ENCODE results near the gene TCP11L1.
"Not testable (repeated sequence)": the region's sequence is repeated elsewhere in the genome, so short reads cannot be mapped to it uniquely, and the experiment has no call there.

TCP11L1 gene

DNA sequence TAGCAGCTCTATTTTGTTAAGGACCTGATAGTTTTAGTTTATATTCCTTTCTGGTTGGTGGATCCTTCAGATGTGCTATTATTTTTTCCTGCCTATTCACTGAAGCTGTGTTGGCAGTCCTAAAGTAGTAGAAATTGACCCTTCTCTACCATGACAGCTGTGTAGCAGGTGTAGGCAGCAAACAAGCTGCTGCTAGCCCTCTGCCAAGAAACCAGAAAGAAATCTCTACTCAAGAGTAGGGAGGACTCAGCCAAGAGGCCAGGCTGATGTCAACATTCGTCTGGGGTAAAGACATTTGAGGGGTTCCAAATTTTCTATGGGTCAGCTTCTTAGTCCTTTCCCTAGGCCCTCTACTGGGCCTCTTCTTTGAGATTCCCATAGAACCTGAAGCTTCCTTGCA is 70.7 kb downstream of the TCP11L1 start:
- Mint-ChIP-seq H3K27me3 (ENCODE audit: low read depth, poor library complexity) (no peaks in the 10 kb centered on the region), H3K9me3 (no peaks in the 10 kb centered on the region), H3K4me3 (no peak overlapping the region), H3K27ac (no peak overlapping the region), H3K36me3 (ENCODE audit: low read depth) (peaks cover 29% of the 10 kb centered on the region), H3K4me1 (no peaks in the 10 kb centered on the region)
- TF ChIP-seq, protein P1, sequence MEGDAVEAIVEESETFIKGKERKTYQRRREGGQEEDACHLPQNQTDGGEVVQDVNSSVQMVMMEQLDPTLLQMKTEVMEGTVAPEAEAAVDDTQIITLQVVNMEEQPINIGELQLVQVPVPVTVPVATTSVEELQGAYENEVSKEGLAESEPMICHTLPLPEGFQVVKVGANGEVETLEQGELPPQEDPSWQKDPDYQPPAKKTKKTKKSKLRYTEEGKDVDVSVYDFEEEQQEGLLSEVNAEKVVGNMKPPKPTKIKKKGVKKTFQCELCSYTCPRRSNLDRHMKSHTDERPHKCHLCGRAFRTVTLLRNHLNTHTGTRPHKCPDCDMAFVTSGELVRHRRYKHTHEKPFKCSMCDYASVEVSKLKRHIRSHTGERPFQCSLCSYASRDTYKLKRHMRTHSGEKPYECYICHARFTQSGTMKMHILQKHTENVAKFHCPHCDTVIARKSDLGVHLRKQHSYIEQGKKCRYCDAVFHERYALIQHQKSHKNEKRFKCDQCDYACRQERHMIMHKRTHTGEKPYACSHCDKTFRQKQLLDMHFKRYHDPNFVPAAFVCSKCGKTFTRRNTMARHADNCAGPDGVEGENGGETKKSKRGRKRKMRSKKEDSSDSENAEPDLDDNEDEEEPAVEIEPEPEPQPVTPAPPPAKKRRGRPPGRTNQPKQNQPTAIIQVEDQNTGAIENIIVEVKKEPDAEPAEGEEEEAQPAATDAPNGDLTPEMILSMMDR (IDR thresholded peaks at IDR 0.05): no peak
- DNase-seq: no peak

DNA sequence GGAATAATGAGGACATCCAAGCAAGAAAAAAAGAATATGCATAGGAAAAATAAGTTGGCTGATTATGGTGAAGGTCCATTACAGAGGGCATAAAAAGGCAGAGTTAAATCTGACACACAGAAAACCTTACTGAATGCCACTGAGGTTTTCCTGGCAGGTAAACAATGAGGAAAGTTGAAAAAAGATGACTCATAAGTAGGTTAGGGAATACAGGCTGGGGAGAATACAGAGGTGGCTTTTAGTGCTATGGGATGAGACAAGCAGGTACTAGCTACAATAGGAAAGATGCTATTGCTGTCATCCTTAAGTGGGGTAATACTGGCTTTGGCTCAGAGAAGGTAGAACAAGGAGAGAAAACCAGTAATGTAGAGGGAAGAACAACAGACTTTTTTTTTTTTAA is 77.2 kb downstream of the TCP11L1 start:
- no peak for DNase-seq
- H3K27me3 Mint-ChIP-seq (ENCODE audit: low read depth, poor library complexity): no peaks in the 10 kb centered on the region
- no peaks in the 10 kb centered on the region for H3K4me1 Mint-ChIP-seq
- no peaks in the 10 kb centered on the region for H3K9me3 Mint-ChIP-seq
- peak overlapping the region; percentile 33 for H3K27ac Mint-ChIP-seq
- TF ChIP-seq, protein P1 (IDR thresholded peaks at IDR 0.05): no peak
- H3K4me3 Mint-ChIP-seq: no peak overlapping the region
- H3K36me3 Mint-ChIP-seq (ENCODE audit: low read depth): peaks cover 6% of the 10 kb centered on the region

DNA sequence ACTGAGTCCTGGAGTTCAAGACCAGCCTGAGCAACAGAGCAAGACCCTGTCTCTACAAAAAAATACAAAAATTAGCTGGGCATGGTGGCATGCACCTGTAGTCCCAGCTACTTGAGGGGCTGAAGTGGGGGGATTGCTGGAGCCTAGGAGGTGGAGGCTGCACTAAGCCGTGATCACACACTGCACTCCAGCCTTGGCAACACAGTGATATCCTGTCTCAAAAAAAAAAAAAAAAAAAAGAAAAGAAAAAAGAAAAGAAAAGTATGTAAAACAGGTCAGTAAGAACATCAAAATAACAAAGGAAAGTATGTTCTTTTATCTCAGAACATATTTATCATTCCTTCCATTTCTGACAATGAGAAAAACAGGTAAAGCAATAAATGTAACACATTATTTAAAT is 83.3 kb downstream of the TCP11L1 start:
- H3K27me3 Mint-ChIP-seq (ENCODE audit: low read depth, poor library complexity); H3K4me3 Mint-ChIP-seq; DNase-seq; H3K27ac Mint-ChIP-seq; H3K9me3 Mint-ChIP-seq; H3K4me1 Mint-ChIP-seq: not testable (repeated sequence)
- H3K36me3 Mint-ChIP-seq (ENCODE audit: low read depth): peaks cover 22% of the 10 kb centered on the region
